GM23338 (cell line): ENCODE data around the gene DIAPH1. TPM values are rescaled to one million over a fixed set of nuclear protein-coding genes. Genes with fewer than 3 reads are reported as not detected.
A peak's percentile ranks its signal among the peaks of the same experiment; 100 is the strongest.

ENCODE experiments used
- ATAC-seq: fragments of 200-7000 bp; cut with Tn5 transposase; 3 replicates; pipeline ENCODE4 v1.9.1; 2020
- DNase-seq: peaks from one replicate; pipeline ENCODE4 v3.0.0-alpha.2; 2015; ENCODE audit warnings: low spot score
- H2AFZ ChIP-seq: fragments of 200-600 bp; sonication (generic); 2 replicates; pipeline ENCODE4 v1.8.0; 2016; ENCODE audit warnings: antibody characterized with exemption, mild to moderate bottlenecking, moderate library complexity
- H3F3A ChIP-seq: fragments of 200-600 bp; sonication (generic); replicated peaks from 2 replicates; pipeline ENCODE4 v1.8.0; 2017; ENCODE audit warnings: antibody characterized with exemption, mixed run types, low read depth
- H3K27ac ChIP-seq: fragments of 200-600 bp; sonication (generic); 2 replicates; pipeline ENCODE4 v1.6.1; 2016; ENCODE audit warnings: low read depth
- H3K27me3 ChIP-seq: fragments of 200-600 bp; sonication (generic); 2 replicates; pipeline ENCODE4 v1.8.0; 2016; ENCODE audit warnings: mild to moderate bottlenecking, mixed run types, moderate library complexity; ENCODE audit not compliant: insufficient read depth
- H3K36me3 ChIP-seq: fragments of 200-600 bp; sonication (generic); 2 replicates; pipeline ENCODE4 v1.8.0; 2016; ENCODE audit warnings: mild to moderate bottlenecking; ENCODE audit not compliant: insufficient read depth
- H3K4me1 ChIP-seq: fragments of 200-600 bp; sonication (generic); 2 replicates; pipeline ENCODE4 v1.8.0; 2016; ENCODE audit warnings: mild to moderate bottlenecking, moderate library complexity; ENCODE audit not compliant: insufficient read depth
- H3K4me2 ChIP-seq: fragments of 200-600 bp; sonication (generic); 2 replicates; pipeline ENCODE4 v1.7.1; 2017; ENCODE audit warnings: mixed run types
- H3K4me3 ChIP-seq: fragments of 200-600 bp; sonication (generic); 2 replicates; pipeline ENCODE4 v1.6.1; 2016; ENCODE audit warnings: mixed run types
- H3K79me2 ChIP-seq: fragments of 200-600 bp; sonication (generic); replicated peaks from 2 replicates; pipeline ENCODE4 v1.8.0; 2017; ENCODE audit warnings: mild to moderate bottlenecking; ENCODE audit not compliant: insufficient read depth
- H3K9me2 ChIP-seq: fragments of 200-600 bp; sonication (generic); 2 replicates; pipeline ENCODE4 v1.8.0; 2017; ENCODE audit not compliant: insufficient read depth
- H4K20me1 ChIP-seq: fragments of 200-600 bp; sonication (generic); replicated peaks from 2 replicates; pipeline ENCODE4 v1.8.0; 2017; ENCODE audit warnings: mild to moderate bottlenecking; ENCODE audit not compliant: insufficient read depth
- H3K27ac Mint-ChIP-seq: 2 replicates; pipeline ENCODE4 v1.8.0; 2020; ENCODE audit warnings: inconsistent platforms, mild to moderate bottlenecking, moderate library complexity, mixed read lengths
- H3K27me3 Mint-ChIP-seq: 3 replicates; pipeline ENCODE4 v1.8.0; 2022; ENCODE audit warnings: low read depth, mild to moderate bottlenecking, moderate library complexity, mixed read lengths, inconsistent platforms; ENCODE audit not compliant: insufficient read depth, poor library complexity
- H3K36me3 Mint-ChIP-seq: 3 replicates; pipeline ENCODE4 v1.8.0; 2021; ENCODE audit warnings: low read depth, mild to moderate bottlenecking, inconsistent platforms, moderate library complexity, mixed read lengths
- H3K4me1 Mint-ChIP-seq: 3 replicates; pipeline ENCODE4 v1.8.0; 2020; ENCODE audit warnings: mild to moderate bottlenecking, inconsistent platforms, mixed read lengths
- H3K4me3 Mint-ChIP-seq: 3 replicates; pipeline ENCODE4 v1.8.0; 2021; ENCODE audit warnings: moderate library complexity, mild to moderate bottlenecking, inconsistent platforms, mixed read lengths
- H3K9me3 Mint-ChIP-seq: 3 replicates; pipeline ENCODE4 v1.8.0; 2020; ENCODE audit warnings: moderate library complexity, mild to moderate bottlenecking, inconsistent platforms, mixed read lengths
- CREB1 ChIP-seq: fragments of 250-450 bp; sonication (Bioruptor Pico); IDR thresholded peaks from 2 replicates; pipeline ENCODE4 v1.5.0; 2020; ENCODE audit warnings: low read depth, mild to moderate bottlenecking, moderate library complexity
- CTCF ChIP-seq, 2 experiments: fragments of 200-600 bp in 1 of 2; sonication (generic) in 1 of 2; conservative IDR thresholded peaks; 2 replicates each; pipeline versions ENCODE4 v1.5.1 to v1.6.1; 2016 to 2017; ENCODE audit warnings: antibody characterized with exemption in 2 of 2, low read depth in 2 of 2, mild to moderate bottlenecking in 2 of 2, moderate library complexity in 1 of 2
- EZH2phosphoT487 ChIP-seq: fragments of 200-600 bp; sonication (generic); IDR thresholded peaks from one replicate; pipeline ENCODE4 v1.8.1; 2018; ENCODE audit warnings: antibody characterized with exemption; ENCODE audit not compliant: unreplicated experiment
- JUNB ChIP-seq: IDR thresholded peaks from one replicate; pipeline ENCODE4 v1.6.1; 2016; ENCODE audit warnings: antibody characterized with exemption; ENCODE audit not compliant: unreplicated experiment
- NANOG ChIP-seq: IDR thresholded peaks from 2 replicates; pipeline ENCODE4 v1.6.1; 2016; ENCODE audit warnings: antibody characterized with exemption, borderline replicate concordance
- ZNF114 ChIP-seq: fragments of 250-450 bp; sonication (Bioruptor Pico); IDR thresholded peaks from 2 replicates; pipeline ENCODE4 v1.5.0; 2020; ENCODE audit warnings: mild to moderate bottlenecking, moderate library complexity
- polyA plus RNA-seq: library from polyadenylated mRNA; unstranded; fragments of >200 nt; fragmentation: Nextera tagmentation; extraction: Ambion mirVana; gene quantifications from 2 replicates; pipeline ENCODE4 v1.2.1, GENCODE V29; 2016
- total RNA-seq: library from RNA; depleted of rRNA; stranded (reverse); fragments of >200 nt; shearing (Covaris generic); gene quantifications from 2 replicates; pipeline ENCODE4 v1.2.3, GENCODE V29; 2014
- TF ChIP-seq, protein P1 (sequence below): IDR thresholded peaks from 2 replicates; pipeline ENCODE4 v1.6.1; 2016; ENCODE audit warnings: antibody characterized with exemption
- TF ChIP-seq, protein P2 (sequence below): IDR thresholded peaks from one replicate; pipeline ENCODE4 v1.6.1; 2018; ENCODE audit warnings: antibody characterized with exemption; ENCODE audit not compliant: unreplicated experiment

The DIAPH1 gene
- total and polyA plus RNA-seq, 2 experiments from 2014 or later = 42.9 to 104 TPM

GRCh38 chr5:141598391-141599345 lies 20.1 kb downstream of the DIAPH1 start:
- DNase-seq = no peak
- no peak overlapping the region for H2AFZ ChIP-seq
- no peaks in the 10 kb centered on the region for H3K36me3 ChIP-seq
- Mint-ChIP-seq H3K36me3 (no peaks in the 10 kb centered on the region), H3K4me3 (no peak overlapping the region), H3K9me3 (no peaks in the 10 kb centered on the region), H3K4me1 (peaks cover 4% of the 10 kb centered on the region; the same call in 1 of the 3 replicates), H3K27me3 (peaks cover 2% of the 10 kb centered on the region), H3K27ac (no peak overlapping the region)
- peaks cover 82% of the 10 kb centered on the region for H3K79me2 ChIP-seq
- no peak for ATAC-seq
- H3K27ac ChIP-seq = peak overlapping the region; percentile 63; the same call in 1 of the 2 replicates
- H3K27me3 ChIP-seq = no peaks in the 10 kb centered on the region
- no peak overlapping the region for H3K4me2 ChIP-seq
- no peaks in the 10 kb centered on the region for H3F3A ChIP-seq
- no peaks in the 10 kb centered on the region for H3K9me2 ChIP-seq
- H3K4me1 ChIP-seq = no peaks in the 10 kb centered on the region
- peaks cover 29% of the 10 kb centered on the region for H4K20me1 ChIP-seq
- H3K4me3 ChIP-seq = no peak overlapping the region
- TF ChIP-seq, protein P1, sequence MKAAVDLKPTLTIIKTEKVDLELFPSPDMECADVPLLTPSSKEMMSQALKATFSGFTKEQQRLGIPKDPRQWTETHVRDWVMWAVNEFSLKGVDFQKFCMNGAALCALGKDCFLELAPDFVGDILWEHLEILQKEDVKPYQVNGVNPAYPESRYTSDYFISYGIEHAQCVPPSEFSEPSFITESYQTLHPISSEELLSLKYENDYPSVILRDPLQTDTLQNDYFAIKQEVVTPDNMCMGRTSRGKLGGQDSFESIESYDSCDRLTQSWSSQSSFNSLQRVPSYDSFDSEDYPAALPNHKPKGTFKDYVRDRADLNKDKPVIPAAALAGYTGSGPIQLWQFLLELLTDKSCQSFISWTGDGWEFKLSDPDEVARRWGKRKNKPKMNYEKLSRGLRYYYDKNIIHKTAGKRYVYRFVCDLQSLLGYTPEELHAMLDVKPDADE = no peak
- TF ChIP-seq EZH2phosphoT487 (no peak), CTCF (conservative IDR thresholded peaks at IDR 0.05; ENCODE audit: low read depth in 2 of 2) (no peak), ZNF114 (CRISPR knock-in tag) (no peak), JUNB (no peak)
- TF ChIP-seq, protein P2, sequence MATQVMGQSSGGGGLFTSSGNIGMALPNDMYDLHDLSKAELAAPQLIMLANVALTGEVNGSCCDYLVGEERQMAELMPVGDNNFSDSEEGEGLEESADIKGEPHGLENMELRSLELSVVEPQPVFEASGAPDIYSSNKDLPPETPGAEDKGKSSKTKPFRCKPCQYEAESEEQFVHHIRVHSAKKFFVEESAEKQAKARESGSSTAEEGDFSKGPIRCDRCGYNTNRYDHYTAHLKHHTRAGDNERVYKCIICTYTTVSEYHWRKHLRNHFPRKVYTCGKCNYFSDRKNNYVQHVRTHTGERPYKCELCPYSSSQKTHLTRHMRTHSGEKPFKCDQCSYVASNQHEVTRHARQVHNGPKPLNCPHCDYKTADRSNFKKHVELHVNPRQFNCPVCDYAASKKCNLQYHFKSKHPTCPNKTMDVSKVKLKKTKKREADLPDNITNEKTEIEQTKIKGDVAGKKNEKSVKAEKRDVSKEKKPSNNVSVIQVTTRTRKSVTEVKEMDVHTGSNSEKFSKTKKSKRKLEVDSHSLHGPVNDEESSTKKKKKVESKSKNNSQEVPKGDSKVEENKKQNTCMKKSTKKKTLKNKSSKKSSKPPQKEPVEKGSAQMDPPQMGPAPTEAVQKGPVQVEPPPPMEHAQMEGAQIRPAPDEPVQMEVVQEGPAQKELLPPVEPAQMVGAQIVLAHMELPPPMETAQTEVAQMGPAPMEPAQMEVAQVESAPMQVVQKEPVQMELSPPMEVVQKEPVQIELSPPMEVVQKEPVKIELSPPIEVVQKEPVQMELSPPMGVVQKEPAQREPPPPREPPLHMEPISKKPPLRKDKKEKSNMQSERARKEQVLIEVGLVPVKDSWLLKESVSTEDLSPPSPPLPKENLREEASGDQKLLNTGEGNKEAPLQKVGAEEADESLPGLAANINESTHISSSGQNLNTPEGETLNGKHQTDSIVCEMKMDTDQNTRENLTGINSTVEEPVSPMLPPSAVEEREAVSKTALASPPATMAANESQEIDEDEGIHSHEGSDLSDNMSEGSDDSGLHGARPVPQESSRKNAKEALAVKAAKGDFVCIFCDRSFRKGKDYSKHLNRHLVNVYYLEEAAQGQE = no peak

GRCh38 chr5:141597814-141598213 lies 21.0 kb downstream of the DIAPH1 start:
- Mint-ChIP-seq H3K4me3 (no peak overlapping the region), H3K9me3 (no peaks in the 10 kb centered on the region), H3K36me3 (no peaks in the 10 kb centered on the region), H3K27ac (no peak overlapping the region), H3K4me1 (peaks cover 4% of the 10 kb centered on the region; the same call in 1 of the 3 replicates), H3K27me3 (peaks cover 2% of the 10 kb centered on the region)
- H3K79me2 ChIP-seq = peaks cover 82% of the 10 kb centered on the region
- H3K27me3 ChIP-seq = no peaks in the 10 kb centered on the region
- H3K9me2 ChIP-seq = no peaks in the 10 kb centered on the region
- no peak overlapping the region for H2AFZ ChIP-seq
- peak overlapping the region; percentile 63; the same call in 1 of the 2 replicates for H3K27ac ChIP-seq
- H3K4me3 ChIP-seq = no peak overlapping the region
- H3K4me2 ChIP-seq = no peak overlapping the region
- no peaks in the 10 kb centered on the region for H3K4me1 ChIP-seq
- no peak for DNase-seq
- H4K20me1 ChIP-seq = peaks cover 25% of the 10 kb centered on the region
- ATAC-seq = no peak
- no peaks in the 10 kb centered on the region for H3K36me3 ChIP-seq
- H3F3A ChIP-seq = 0 out of 2 replicates have a peak, but pooled peaks cover 4% of the 10 kb centered on the region
- TF ChIP-seq NANOG (no peak), CREB1 (no peak)
